ENCODE data around the gene ENTPD8.
"Not testable (repeated sequence)": the region's sequence is repeated elsewhere in the genome, so short reads cannot be mapped to it uniquely, and the experiment has no call there.

ENTPD8 gene

DNA sequence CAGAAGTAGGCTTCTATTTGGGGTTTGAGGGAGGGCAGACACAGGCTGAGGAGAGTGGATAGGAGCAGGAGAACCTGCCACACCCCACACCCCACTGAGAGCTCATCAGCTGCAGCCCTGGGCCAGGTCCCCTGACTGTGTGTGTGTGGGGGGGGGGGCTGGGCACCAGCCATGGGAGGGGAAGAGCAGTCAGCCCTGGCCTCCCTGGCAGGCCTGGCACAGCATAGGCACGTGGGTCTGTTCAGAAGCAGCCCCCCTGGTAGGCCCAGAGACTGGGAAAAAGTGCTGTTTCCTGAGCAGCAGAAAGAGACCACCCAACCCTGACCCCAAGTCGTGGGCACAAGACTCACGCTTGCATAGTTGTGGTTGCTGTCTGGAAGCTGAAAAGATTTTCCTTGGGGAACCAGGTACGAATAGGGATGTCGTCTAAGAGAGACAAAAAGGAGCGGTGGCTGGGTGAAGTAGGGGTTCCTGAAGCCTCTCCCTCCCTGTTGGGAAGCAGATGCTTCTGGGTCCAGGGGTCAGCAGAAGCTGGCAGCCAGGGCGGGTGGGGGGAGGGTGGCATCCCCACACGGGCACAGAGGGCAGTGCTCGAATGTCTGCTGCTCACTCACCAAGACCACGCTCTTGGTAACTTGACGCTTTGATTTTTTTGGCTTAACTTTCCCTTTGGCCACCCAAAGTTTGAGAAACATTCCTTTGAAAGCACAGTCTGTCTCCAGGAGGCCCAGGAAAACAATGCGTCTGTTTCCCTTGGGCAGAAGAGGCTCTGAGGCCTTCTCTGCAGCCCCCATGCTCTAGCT lies 15.1 kb upstream of the ENTPD8 start:
- Mint-ChIP-seq H3K27ac (peak overlapping the region in 1 of 2 donors; percentile 85), H3K4me3 (no peak overlapping the region), H3K4me1 (peaks cover 82% of the 10 kb centered on the region), H3K27me3 (no peaks in the 10 kb centered on the region), H3K9me3 (no peaks in the 10 kb centered on the region)
- DNase-seq (peak in 1 of 2 donors; percentile 8), ATAC-seq (no peak)

DNA sequence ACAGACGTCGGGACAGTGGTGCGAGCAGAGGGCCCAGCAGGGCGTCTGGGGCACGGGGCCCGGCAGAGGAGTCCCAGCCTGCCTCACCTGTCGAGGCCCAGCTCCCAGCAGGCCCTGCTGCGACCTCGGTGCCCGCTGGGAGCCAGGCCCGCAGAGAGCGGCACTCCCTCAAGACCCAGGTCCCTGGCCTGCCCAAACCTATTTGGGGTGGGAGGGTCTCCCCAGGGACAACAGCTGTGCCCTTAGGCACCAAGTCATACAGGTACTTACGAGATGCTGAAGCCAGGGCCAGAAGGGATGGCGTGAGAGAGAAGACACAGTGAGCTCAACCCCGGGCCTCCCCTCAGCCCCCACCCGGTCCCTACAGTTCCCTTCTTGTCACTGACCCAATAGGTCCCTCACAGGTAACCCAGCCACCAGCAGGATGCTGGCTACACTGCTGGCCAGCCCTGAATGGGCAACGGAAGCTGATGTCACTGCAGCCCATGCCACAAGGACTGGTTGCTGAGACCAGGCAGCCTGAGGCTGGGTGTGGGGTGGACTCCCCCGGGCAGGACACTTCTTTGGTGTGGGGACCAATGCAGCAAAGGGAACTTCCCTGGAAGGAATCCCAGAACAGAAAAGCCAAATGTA lies 14.3 kb upstream of the ENTPD8 start:
- Mint-ChIP-seq H3K4me1 (peaks cover 80% of the 10 kb centered on the region), H3K27me3 (no peaks in the 10 kb centered on the region), H3K9me3 (no peaks in the 10 kb centered on the region), H3K4me3 (no peak overlapping the region), H3K27ac (no peak overlapping the region)
- DNase-seq, result peak in 1 of 2 donors; percentile 11
- ATAC-seq, result no peak

DNA sequence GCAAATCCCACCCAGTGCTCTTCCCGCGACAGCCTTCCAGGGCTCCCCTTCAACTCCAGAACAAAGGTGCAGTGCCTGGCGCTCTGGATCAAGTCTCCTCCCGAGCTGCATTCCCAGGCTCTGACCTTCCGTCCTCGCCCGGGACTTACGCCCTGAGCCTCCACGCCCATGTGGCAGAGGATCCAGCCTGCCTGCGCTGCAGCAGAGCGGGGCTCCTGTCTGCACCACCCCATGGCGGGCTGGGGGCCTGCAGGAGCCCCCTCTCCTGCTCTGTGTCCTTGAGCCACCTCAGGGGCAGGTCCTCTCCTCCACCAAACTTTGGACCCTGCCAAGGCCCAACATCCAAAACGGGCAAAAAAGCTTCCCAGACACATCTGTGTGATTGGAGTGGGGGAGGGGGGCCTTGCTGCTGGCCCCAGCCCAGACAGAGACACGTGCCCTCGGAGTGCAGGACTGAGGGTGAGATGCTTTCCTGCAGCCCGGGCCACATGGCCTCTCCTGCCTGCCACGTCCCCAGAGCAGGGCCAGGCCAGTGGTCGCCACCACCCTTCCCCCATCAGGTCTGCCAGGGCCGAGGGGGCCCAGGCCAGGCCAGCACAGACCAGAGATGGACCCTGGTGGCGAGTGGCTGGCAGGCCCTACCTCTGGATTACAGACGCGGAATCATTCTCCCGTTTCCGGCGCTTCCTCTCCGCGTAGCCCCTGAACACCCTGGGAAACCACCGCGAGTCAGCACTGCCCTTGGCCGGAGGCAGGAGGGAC lies 13.6 kb upstream of the ENTPD8 start:
- peak overlapping the region; percentile 44 to 67 for H3K4me3 Mint-ChIP-seq
- no peak overlapping the region for H3K27ac Mint-ChIP-seq
- ATAC-seq (no peak), DNase-seq (peak in 1 of 2 donors; percentile 14)
- H3K9me3 Mint-ChIP-seq, result no peaks in the 10 kb centered on the region
- no peaks in the 10 kb centered on the region for H3K27me3 Mint-ChIP-seq
- H3K4me1 Mint-ChIP-seq, result peaks cover 80% of the 10 kb centered on the region

DNA sequence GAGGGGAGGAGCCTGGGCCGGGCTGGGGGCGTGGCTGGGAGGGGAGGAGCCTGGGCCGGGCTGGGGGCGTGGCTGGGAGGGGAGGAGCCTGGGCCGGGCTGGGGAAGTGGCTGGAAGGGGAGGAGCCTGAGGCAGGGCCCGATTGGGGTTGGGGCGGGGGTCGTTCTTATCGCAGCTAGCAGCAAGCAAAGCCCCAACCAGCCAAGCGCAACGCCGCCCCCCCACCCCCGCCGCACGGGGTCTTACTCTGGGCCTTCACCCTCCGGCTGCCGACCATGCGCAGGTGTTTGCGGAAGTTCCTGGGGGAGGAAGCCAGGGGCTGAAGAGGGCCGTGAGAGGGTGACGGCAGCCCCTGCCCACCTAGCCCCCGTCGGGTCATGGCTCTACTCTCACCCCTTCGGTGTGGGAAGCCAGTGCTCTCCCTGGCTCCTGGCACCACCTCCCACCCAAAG lies 13.0 kb upstream of the ENTPD8 start:
- H3K27ac Mint-ChIP-seq, result no peak overlapping the region
- H3K4me3 Mint-ChIP-seq, result peak overlapping the region; percentile 44 to 67
- no peaks in the 10 kb centered on the region for H3K27me3 Mint-ChIP-seq
- ATAC-seq (no peak), DNase-seq (peak in 1 of 2 donors; percentile 48)
- no peaks in the 10 kb centered on the region for H3K9me3 Mint-ChIP-seq
- peaks cover 81% of the 10 kb centered on the region for H3K4me1 Mint-ChIP-seq

DNA sequence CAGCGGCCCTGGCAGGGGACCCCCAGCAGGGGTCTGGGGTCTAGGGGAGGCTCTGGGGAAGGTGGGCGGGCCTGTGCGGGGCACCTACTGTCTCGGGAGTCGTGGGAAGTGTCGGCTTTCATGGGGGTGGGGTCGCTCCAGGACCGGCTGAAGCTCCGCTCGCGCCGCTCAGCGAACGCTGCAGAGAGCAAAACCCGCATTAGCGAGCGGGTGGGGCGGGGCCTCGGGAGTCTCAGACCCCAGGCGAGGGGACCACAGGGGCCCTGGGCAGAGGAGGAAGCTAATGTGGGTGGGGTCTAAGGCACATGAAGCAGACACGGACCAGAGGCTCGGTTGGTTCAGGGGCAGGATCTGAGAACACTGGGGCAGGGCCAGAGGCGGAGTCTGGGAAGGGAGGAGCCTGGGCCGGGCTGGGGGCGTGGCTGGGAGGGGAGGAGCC lies 12.5 kb upstream of the ENTPD8 start:
- Mint-ChIP-seq H3K4me1 (peaks cover 86% of the 10 kb centered on the region), H3K27ac (peak overlapping the region in 1 of 2 donors; percentile 12), H3K27me3 (no peaks in the 10 kb centered on the region), H3K9me3 (no peaks in the 10 kb centered on the region), H3K4me3 (peak overlapping the region in 1 of 2 donors; percentile 2)
- DNase-seq (peak; percentile 55 to 65), ATAC-seq (peak; percentile 43)

DNA sequence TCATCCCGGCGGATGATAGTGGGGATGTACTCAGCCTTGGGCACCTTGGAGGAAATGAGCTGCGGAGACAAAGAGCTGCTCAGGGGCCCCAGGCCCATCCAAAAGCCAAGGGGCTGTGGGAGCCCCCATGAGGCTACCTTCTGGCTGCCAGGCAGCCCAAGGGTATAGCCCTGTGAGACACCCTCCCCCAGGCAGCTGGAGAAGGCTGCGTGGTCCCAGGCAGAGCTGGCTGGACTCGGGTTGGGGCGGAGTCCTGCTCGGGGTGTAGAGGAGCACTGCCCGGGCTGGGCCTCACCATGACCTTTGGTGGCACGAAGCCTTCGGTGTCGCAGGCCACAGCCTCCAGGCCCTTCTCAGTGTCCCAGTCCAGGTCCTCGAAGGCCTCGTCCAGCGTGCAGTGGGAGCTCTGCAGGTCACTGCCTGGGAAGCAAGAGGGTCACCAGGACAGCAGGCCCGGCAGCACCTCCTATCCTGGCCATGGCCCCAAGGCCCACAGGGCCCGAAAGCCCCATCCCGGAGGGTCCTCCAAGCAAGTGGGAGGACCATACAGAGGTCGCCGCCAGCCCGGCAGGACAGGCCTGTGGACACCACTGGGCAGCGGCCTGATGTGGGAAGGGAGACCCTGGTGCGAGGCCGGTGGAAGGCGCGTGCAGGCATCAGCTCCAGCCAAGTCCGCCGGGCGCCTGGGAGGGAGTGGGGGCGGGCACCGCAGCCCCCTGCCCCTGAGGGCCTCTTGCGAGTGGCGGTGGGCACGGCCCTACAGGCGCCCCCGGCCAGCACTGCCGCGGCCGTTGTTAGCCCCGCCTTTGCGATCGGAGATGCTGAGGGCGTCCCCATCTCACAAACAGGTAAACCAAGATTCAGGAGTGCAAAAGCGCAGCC lies 11.8 kb upstream of the ENTPD8 start:
- Mint-ChIP-seq H3K4me1 (peaks cover 91% of the 10 kb centered on the region), H3K4me3 (peak overlapping the region in 1 of 2 donors; percentile 29), H3K27me3 (no peaks in the 10 kb centered on the region), H3K9me3 (no peaks in the 10 kb centered on the region), H3K27ac (no peak overlapping the region)
- peak in 1 of 2 donors; percentile 28 for DNase-seq
- ATAC-seq, result no peak

DNA sequence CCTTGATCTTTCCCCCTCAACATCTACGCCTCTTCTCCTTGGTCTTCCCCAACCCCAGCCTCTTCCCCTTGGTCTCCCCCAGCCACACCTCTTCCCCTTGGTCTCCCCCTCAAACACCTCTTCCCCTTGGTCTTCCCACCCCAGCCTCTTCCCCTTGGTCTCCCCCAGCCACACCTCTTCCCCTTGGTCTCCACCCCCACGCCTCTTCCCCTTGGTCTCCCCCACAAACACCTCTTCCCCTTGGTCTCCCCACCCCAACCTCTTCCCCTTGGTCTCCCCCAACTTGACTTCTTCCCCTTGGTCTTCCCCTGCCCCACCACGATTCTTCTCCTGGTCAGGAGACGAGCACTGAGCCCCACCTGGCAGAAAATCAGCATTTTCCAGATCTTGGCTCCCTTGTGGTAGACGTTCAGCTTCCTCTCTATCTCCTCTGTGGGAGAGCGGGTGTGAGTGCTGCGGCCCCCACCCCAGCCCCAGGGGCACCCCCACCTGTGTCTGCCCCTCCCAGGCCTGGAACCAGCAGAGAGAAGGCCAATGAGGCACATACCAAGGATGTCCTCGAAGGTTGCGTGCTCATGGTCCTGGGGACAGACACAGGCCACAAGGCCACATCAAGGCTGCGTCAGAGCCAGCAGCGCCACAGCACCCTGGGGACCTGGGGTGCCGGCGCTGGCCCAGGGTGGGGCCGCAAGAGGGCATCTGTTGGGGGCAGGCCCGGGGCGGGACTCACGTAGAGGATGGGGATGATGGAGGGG lies 11.0 kb upstream of the ENTPD8 start:
- Mint-ChIP-seq H3K27me3 (no peaks in the 10 kb centered on the region), H3K9me3 (no peaks in the 10 kb centered on the region), H3K4me3 (peak overlapping the region; percentile 56 to 57), H3K4me1 (peaks cover 91% of the 10 kb centered on the region), H3K27ac (no peak overlapping the region)
- ATAC-seq (no peak), DNase-seq (peak in 1 of 2 donors; percentile 16)

DNA sequence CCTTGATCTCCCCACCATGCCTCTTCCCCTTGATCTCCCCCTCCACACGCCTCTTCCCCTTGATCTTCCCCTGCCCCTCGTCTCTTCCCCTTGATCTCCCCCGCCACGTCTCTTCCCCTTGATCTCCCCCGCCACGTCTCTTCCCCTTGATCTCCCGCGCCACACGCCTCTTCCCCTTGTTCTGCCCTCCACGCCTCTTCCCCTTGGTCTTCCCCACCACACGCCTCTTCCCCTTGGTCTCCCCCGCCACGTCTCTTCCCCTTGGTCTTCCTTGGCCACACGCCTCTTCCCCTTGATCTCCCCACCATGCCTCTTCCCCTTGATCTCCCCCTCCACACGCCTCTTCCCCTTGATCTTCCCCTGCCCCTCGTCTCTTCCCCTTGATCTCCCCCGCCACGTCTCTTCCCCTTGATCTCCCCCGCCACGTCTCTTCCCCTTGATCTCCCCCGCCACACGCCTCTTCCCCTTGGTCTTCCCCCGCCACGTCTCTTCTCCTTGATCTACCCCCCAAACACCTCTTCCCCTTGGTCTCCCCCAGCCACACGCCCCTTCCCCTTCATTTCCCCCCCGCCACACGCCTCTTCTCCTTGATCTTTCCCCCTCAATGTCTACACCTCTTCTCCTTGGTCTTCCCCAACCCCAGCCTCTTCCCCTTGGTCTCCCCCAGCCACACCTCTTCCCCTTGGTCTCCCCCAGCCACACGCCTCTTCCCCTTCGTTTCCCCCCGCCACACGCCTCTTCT lies 10.3 kb upstream of the ENTPD8 start:
- peak overlapping the region; percentile 56 to 57 for H3K4me3 Mint-ChIP-seq
- DNase-seq, result peak in 1 of 2 donors; percentile 11
- ATAC-seq, H3K27me3 Mint-ChIP-seq, H3K9me3 Mint-ChIP-seq: not testable (repeated sequence)
- H3K27ac Mint-ChIP-seq, result peak overlapping the region in 1 of 2 donors; percentile 15
- peaks cover 88% of the 10 kb centered on the region for H3K4me1 Mint-ChIP-seq

DNA sequence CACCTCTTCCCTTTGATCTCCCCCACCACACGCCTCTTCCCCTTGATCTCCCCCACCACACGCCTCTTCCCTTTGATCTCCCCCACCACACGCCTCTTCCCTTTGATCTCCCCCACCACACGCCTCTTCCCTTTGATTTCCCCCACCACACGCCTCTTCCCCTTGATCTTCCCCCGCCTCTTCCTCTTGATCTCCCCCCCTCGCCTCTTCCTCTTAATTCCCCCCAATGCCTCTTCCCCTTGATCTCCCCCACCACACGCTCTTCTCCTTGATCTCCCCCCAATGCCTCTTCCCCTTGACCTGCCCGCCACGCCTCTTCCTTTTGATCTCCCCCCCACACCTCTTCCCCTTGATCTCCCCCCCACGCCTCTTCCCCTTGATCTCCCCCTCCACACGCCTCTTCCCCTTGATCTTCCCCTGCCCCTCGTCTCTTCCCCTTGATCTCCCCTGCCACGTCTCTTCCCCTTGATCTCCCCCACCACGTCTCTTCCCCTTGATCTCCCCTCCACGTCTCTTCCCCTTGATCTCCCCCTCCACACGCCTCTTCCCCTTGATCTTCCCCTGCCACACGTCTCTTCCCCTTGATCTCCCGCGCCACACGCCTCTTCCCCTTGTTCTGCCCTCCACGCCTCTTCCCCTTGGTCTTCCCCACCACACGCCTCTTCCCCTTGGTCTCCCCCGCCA lies 9.5 kb upstream of the ENTPD8 start:
- Mint-ChIP-seq H3K4me3 (peak overlapping the region in 1 of 2 donors; percentile 44), H3K4me1 (peaks cover 86% of the 10 kb centered on the region), H3K27ac (peak overlapping the region in 1 of 2 donors; percentile 75)
- peak in 1 of 2 donors; percentile 22 for DNase-seq
- ATAC-seq, H3K9me3 Mint-ChIP-seq, H3K27me3 Mint-ChIP-seq: not testable (repeated sequence)

DNA sequence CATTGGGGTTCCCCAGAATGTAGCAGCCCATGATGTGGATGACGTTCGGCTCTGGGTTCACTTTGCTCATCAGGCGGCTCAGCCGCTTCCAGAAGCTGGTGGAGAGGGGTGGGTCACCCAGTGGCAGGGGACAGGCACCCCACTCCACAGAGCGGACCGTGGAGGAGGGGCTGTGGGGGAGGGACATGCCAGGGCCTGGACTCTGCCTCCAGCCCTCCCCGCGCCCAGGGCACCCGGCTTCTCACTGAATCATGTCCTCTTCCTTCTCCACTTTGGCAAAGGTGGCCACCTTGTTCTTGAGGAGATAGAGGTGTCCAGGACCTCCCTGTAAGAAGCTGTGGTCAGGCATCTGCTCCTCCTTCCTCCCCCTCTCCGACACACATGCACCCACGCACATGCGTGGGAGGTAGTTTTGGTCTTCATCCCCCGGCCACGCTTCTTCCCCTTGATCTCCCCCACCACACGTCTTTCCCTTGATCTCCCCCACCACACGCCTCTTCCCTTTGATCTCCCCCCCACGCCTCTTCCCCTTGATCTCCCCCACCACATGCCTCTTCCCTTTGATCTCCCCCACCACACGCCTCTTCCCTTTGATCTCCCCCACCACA lies 8.9 kb upstream of the ENTPD8 start:
- Mint-ChIP-seq H3K9me3 (no peaks in the 10 kb centered on the region), H3K27ac (peak overlapping the region in 1 of 2 donors; percentile 75), H3K4me1 (peaks cover 86% of the 10 kb centered on the region), H3K27me3 (no peaks in the 10 kb centered on the region), H3K4me3 (no peak overlapping the region)
- DNase-seq, result peak; percentile 49 to 58
- ATAC-seq, result peak; percentile 12

DNA sequence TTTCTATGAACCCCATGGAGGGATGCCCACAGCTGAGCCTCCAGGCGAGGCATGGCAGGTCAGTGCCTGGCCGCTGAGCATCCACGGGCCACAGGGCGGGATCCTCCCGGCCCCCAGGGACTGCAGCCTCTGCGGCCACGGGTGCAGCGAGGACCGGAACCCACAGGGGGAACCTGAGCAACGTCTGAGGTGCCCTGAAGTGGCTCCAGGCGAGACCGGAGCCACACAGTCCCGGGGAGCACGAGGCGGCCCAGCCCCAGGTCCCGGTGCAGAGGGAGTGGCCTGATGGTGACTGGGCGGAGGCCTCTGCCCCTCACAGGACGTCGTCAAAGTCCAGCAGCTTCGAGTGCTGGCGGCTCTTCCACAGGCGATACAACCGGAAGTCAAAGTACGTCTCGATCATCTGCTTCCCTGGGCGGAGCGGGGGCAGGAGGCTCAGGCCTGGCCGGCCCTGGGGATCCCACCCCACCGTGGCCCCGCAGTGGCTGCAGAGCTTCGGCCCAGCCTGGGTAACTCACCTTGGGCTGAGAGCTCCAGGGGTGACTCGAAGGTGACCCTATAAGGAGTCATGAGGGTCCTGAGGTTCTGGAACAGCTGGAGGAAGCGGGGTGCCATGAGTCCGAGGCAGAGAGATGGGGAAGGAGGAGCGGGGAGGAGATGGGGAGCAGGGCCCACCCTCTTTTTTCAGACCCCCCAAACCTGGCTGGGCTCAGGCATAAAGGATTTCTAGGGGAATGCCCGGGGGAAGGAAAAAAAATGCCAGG lies 8.1 kb upstream of the ENTPD8 start:
- peak overlapping the region in 1 of 2 donors; percentile 54 for H3K27ac Mint-ChIP-seq
- ATAC-seq (no peak), DNase-seq (no peak)
- H3K4me3 Mint-ChIP-seq, result no peak overlapping the region
- H3K27me3 Mint-ChIP-seq, result peaks cover 6% of the 10 kb centered on the region
- no peaks in the 10 kb centered on the region for H3K9me3 Mint-ChIP-seq
- peaks cover 86% of the 10 kb centered on the region for H3K4me1 Mint-ChIP-seq

DNA sequence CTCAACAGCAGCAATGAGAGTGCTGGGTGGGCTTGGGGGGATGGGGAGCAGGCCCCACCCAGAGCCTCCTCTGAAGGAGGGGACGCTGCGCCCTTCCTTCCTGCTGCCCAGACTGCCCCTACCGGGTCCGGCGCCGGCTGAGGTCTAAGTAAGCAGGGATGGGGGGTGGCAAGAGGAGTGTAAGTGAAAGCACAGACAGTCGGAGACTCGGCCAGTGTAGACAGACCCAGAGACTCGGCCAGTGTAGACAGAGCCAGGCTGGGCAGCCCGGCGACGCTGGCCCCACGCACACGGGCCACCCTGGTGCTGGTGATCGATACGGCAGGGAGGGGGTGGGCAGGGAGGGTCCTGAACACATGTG lies 7.4 kb upstream of the ENTPD8 start:
- H3K9me3 Mint-ChIP-seq, result no peaks in the 10 kb centered on the region
- H3K27ac Mint-ChIP-seq, result no peak overlapping the region
- H3K4me1 Mint-ChIP-seq, result peaks cover 81% of the 10 kb centered on the region
- H3K4me3 Mint-ChIP-seq, result no peak overlapping the region
- ATAC-seq, result peak; percentile 18
- no peak for DNase-seq
- H3K27me3 Mint-ChIP-seq, result peaks cover 13% of the 10 kb centered on the region
